ENCODE data around the gene EPHA7. TPM values are rescaled to one million over a fixed set of nuclear protein-coding genes. Genes with fewer than 3 reads are reported as not detected.

EPHA7 gene
- total RNA-seq, 1 experiment from 2014 or later: not detected

- POLR2A ChIA-PET: no interaction called here
- DNase-seq (ENCODE audit: low read depth, low spot score) (no peak), ATAC-seq (no peak)
- no peaks in the 10 kb centered on the region for H3K79me2 ChIP-seq (ENCODE audit: insufficient read depth, low read length)
- H3K27ac ChIP-seq (ENCODE audit: low read depth, low read length): no peak overlapping the region
- no peaks in the 10 kb centered on the region for H3K36me3 ChIP-seq (ENCODE audit: control insufficient read depth in 1 of 2, insufficient read depth in 2 of 2, low read length in 2 of 2)
- no peak overlapping the region for H2AFZ ChIP-seq (ENCODE audit: low read depth, low read length, poor library complexity, severe bottlenecking)
- H3K27me3 ChIP-seq (ENCODE audit: insufficient read depth, low read length): no peaks in the 10 kb centered on the region
- BruUV-seq (replicated peaks): no TSS peak
- intact Hi-C loops (cut with micrococcal nuclease): no loop called here
- 0 out of 2 replicates have a peak, but pooled peaks have one; percentile 3 for TF ChIP-seq RAD21 (IDR thresholded peaks at IDR 0.05; ENCODE audit: low read depth)
- TF ChIP-seq REST (IDR thresholded peaks at IDR 0.05; ENCODE audit: low read depth): no peak
- TF ChIP-seq CTCF (IDR thresholded peaks at IDR 0.05 in 2 of 3, conservative IDR thresholded peaks at IDR 0.05 in 1 of 3; ENCODE audit: borderline replicate concordance in 1 of 3, insufficient read depth in 1 of 3, low read depth in 2 of 3, low read length in 2 of 3): peak in 2 of 3 experiments; percentile 7 to 25; a peak in 2 of 6 replicates
- CTCF ChIA-PET: interaction anchor here (1.3 to 1.8 kb wide), 4 partner anchors 15 to 830 kb away, joined by 4 to 6 read pairs (median 5); no protein-coding TSS in a partner anchor
- H3K9ac ChIP-seq (ENCODE audit: low read length): no peak overlapping the region
- no peak overlapping the region for H3K4me2 ChIP-seq (ENCODE audit: low read length)
- RAD21 ChIA-PET (ENCODE audit: low non-redundant PET in 1 of 2, low total read pairs in 2 of 2, uncharacterized antibody in 2 of 2, unreplicated experiment in 2 of 2): no interaction called here
- H3K4me1 ChIP-seq (ENCODE audit: control insufficient read depth in 1 of 2, insufficient read depth in 2 of 2, low read length in 2 of 2): no peaks in the 10 kb centered on the region
- H3K9me2 ChIP-seq (ENCODE audit: insufficient read depth): no peaks in the 10 kb centered on the region
- H3K9me3 ChIP-seq (ENCODE audit: control insufficient read depth in 1 of 2, insufficient read depth in 1 of 2, low read depth in 1 of 2, low read length in 2 of 2): peaks cover 3 to 9% of the 10 kb centered on the region in 2 experiments; a peak in 1 of 4 replicates
- H3K4me3 ChIP-seq (replicated peaks in 1 of 2; ENCODE audit: low read depth in 1 of 2, low read length in 2 of 2): no peak overlapping the region
- no peaks in the 10 kb centered on the region for H4K20me1 ChIP-seq (ENCODE audit: insufficient read depth)
Observed at GRCh38 chr6:93424303-93425064, 5.1 kb upstream of the EPHA7 start.
